ENCODE measurements around the gene ELAVL3.

DNA sequence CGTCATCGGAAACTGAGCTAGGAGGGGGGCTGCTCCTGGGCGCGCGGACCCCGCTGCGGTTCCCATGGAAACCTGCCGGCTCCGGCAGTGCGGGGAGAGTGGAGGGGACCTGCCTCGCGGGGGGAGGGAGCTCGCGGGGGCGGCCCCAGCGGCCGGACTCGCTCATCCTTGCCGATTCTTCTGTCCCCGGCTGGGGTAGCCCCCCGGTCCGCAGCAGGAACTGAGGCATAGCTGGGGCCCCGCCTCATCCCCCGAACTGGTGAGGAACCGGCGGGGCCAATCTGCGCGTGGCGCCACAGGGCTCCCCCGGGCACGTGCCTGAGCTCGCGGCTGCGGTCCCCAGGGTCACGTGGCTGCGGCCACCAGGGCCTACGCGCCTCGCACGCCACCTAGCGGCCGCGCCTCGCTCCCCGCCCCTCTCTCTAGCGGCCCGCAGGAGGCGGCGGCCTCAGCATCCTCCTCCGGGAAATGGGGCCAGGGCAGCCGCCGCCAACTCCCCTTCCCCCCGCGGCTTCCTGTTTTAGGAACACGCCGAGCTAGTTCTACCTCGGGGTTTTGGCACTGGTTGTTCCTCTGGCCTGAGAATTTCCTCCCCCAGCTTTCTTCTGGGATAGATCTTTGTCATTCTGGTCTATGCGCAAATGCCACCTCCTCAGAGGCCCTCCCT is 1.7 kb upstream of the ELAVL3 start:
- TF ChIP-seq, protein P1, sequence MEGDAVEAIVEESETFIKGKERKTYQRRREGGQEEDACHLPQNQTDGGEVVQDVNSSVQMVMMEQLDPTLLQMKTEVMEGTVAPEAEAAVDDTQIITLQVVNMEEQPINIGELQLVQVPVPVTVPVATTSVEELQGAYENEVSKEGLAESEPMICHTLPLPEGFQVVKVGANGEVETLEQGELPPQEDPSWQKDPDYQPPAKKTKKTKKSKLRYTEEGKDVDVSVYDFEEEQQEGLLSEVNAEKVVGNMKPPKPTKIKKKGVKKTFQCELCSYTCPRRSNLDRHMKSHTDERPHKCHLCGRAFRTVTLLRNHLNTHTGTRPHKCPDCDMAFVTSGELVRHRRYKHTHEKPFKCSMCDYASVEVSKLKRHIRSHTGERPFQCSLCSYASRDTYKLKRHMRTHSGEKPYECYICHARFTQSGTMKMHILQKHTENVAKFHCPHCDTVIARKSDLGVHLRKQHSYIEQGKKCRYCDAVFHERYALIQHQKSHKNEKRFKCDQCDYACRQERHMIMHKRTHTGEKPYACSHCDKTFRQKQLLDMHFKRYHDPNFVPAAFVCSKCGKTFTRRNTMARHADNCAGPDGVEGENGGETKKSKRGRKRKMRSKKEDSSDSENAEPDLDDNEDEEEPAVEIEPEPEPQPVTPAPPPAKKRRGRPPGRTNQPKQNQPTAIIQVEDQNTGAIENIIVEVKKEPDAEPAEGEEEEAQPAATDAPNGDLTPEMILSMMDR (IDR thresholded peaks at IDR 0.05), result peak; percentile 93 to 97 (median 95)
- no peak for TF ChIP-seq POLR2A (IDR thresholded peaks at IDR 0.05)
